GM18520 (cell line): ENCODE data around the gene MAST4.

ENCODE experiments used
- ATAC-seq: cut with Tn5 transposase; IDR thresholded peaks from one replicate; pipeline ENCODE4 v1.9.1; 2021; ENCODE audit not compliant: unreplicated experiment

MAST4 gene

GRCh38 chr5:66830636-66831035, 234.4 kb downstream of the MAST4 start:
- ATAC-seq, result no peak

- no peak for ATAC-seq
Observed at GRCh38 chr5:66839636-66840185, 243.5 kb downstream of the MAST4 start.

GRCh38 chr5:66840511-66841013, 244.4 kb downstream of the MAST4 start:
- peak; percentile 99 for ATAC-seq

GRCh38 chr5:66841264-66841663, 245.1 kb downstream of the MAST4 start:
- no peak for ATAC-seq

GRCh38 chr5:66842540-66842939, 246.3 kb downstream of the MAST4 start:
- no peak for ATAC-seq

- ATAC-seq, result no peak
Observed at GRCh38 chr5:66843065-66843464, 246.9 kb downstream of the MAST4 start.

GRCh38 chr5:66848749-66849641, 252.8 kb downstream of the MAST4 start:
- ATAC-seq, result no peak

- no peak for ATAC-seq
Observed at GRCh38 chr5:66849803-66850202, 253.6 kb downstream of the MAST4 start.

GRCh38 chr5:66850354-66851075, 254.3 kb downstream of the MAST4 start:
- ATAC-seq, result no peak

GRCh38 chr5:66851306-66851705, 255.1 kb downstream of the MAST4 start:
- ATAC-seq, result no peak

GRCh38 chr5:66854416-66854815, 258.2 kb downstream of the MAST4 start:
- ATAC-seq, result no peak

- ATAC-seq, result no peak
Observed at GRCh38 chr5:66856041-66856805, 260.0 kb downstream of the MAST4 start.

- no peak for ATAC-seq
Observed at GRCh38 chr5:66859526-66859925, 263.3 kb downstream of the MAST4 start.

GRCh38 chr5:66860199-66860975, 264.2 kb downstream of the MAST4 start:
- no peak for ATAC-seq

GRCh38 chr5:66861402-66861801, 265.2 kb downstream of the MAST4 start:
- ATAC-seq, result no peak

GRCh38 chr5:66862020-66862419, 265.8 kb downstream of the MAST4 start:
- no peak for ATAC-seq

GRCh38 chr5:66863243-66864170, 267.3 kb downstream of the MAST4 start:
- no peak for ATAC-seq

GRCh38 chr5:66864240-66864884, 268.2 kb downstream of the MAST4 start:
- no peak for ATAC-seq
